GM23338 (cell line): ENCODE measurements around the gene EXD3. TPM values are rescaled to one million over a fixed set of nuclear protein-coding genes. Genes with fewer than 3 reads are reported as not detected.

Experiments
- ATAC-seq: fragments of 200-7000 bp; cut with Tn5 transposase; 3 replicates; pipeline ENCODE4 v1.9.1; 2020
- DNase-seq: peaks from one replicate; pipeline ENCODE4 v3.0.0-alpha.2; 2015; ENCODE audit warnings: low spot score
- H2AFZ ChIP-seq: fragments of 200-600 bp; sonication (generic); 2 replicates; pipeline ENCODE4 v1.8.0; 2016; ENCODE audit warnings: antibody characterized with exemption, mild to moderate bottlenecking, moderate library complexity
- H3F3A ChIP-seq: fragments of 200-600 bp; sonication (generic); replicated peaks from 2 replicates; pipeline ENCODE4 v1.8.0; 2017; ENCODE audit warnings: antibody characterized with exemption, mixed run types, low read depth
- H3K27ac ChIP-seq: fragments of 200-600 bp; sonication (generic); 2 replicates; pipeline ENCODE4 v1.6.1; 2016; ENCODE audit warnings: low read depth
- H3K27me3 ChIP-seq: fragments of 200-600 bp; sonication (generic); 2 replicates; pipeline ENCODE4 v1.8.0; 2016; ENCODE audit warnings: mild to moderate bottlenecking, mixed run types, moderate library complexity; ENCODE audit not compliant: insufficient read depth
- H3K36me3 ChIP-seq: fragments of 200-600 bp; sonication (generic); 2 replicates; pipeline ENCODE4 v1.8.0; 2016; ENCODE audit warnings: mild to moderate bottlenecking; ENCODE audit not compliant: insufficient read depth
- H3K4me1 ChIP-seq: fragments of 200-600 bp; sonication (generic); 2 replicates; pipeline ENCODE4 v1.8.0; 2016; ENCODE audit warnings: mild to moderate bottlenecking, moderate library complexity; ENCODE audit not compliant: insufficient read depth
- H3K4me2 ChIP-seq: fragments of 200-600 bp; sonication (generic); 2 replicates; pipeline ENCODE4 v1.7.1; 2017; ENCODE audit warnings: mixed run types
- H3K4me3 ChIP-seq: fragments of 200-600 bp; sonication (generic); 2 replicates; pipeline ENCODE4 v1.6.1; 2016; ENCODE audit warnings: mixed run types
- H3K79me2 ChIP-seq: fragments of 200-600 bp; sonication (generic); replicated peaks from 2 replicates; pipeline ENCODE4 v1.8.0; 2017; ENCODE audit warnings: mild to moderate bottlenecking; ENCODE audit not compliant: insufficient read depth
- H3K9me2 ChIP-seq: fragments of 200-600 bp; sonication (generic); 2 replicates; pipeline ENCODE4 v1.8.0; 2017; ENCODE audit not compliant: insufficient read depth
- H4K20me1 ChIP-seq: fragments of 200-600 bp; sonication (generic); replicated peaks from 2 replicates; pipeline ENCODE4 v1.8.0; 2017; ENCODE audit warnings: mild to moderate bottlenecking; ENCODE audit not compliant: insufficient read depth
- H3K27ac Mint-ChIP-seq: 2 replicates; pipeline ENCODE4 v1.8.0; 2020; ENCODE audit warnings: inconsistent platforms, mild to moderate bottlenecking, moderate library complexity, mixed read lengths
- H3K27me3 Mint-ChIP-seq: 3 replicates; pipeline ENCODE4 v1.8.0; 2022; ENCODE audit warnings: low read depth, mild to moderate bottlenecking, moderate library complexity, mixed read lengths, inconsistent platforms; ENCODE audit not compliant: insufficient read depth, poor library complexity
- H3K36me3 Mint-ChIP-seq: 3 replicates; pipeline ENCODE4 v1.8.0; 2021; ENCODE audit warnings: low read depth, mild to moderate bottlenecking, inconsistent platforms, moderate library complexity, mixed read lengths
- H3K4me1 Mint-ChIP-seq: 3 replicates; pipeline ENCODE4 v1.8.0; 2020; ENCODE audit warnings: mild to moderate bottlenecking, inconsistent platforms, mixed read lengths
- H3K4me3 Mint-ChIP-seq: 3 replicates; pipeline ENCODE4 v1.8.0; 2021; ENCODE audit warnings: moderate library complexity, mild to moderate bottlenecking, inconsistent platforms, mixed read lengths
- H3K9me3 Mint-ChIP-seq: 3 replicates; pipeline ENCODE4 v1.8.0; 2020; ENCODE audit warnings: moderate library complexity, mild to moderate bottlenecking, inconsistent platforms, mixed read lengths
- CREB1 ChIP-seq: fragments of 250-450 bp; sonication (Bioruptor Pico); IDR thresholded peaks from 2 replicates; pipeline ENCODE4 v1.5.0; 2020; ENCODE audit warnings: low read depth, mild to moderate bottlenecking, moderate library complexity
- EZH2 ChIP-seq: fragments of 200-600 bp; sonication (generic); IDR thresholded peaks from one replicate; pipeline ENCODE4 v1.8.0; 2017; ENCODE audit warnings: antibody characterized with exemption, mild to moderate bottlenecking, low read depth; ENCODE audit not compliant: unreplicated experiment
- NANOG ChIP-seq: IDR thresholded peaks from 2 replicates; pipeline ENCODE4 v1.6.1; 2016; ENCODE audit warnings: antibody characterized with exemption, borderline replicate concordance
- POLR2AphosphoS5 ChIP-seq: IDR thresholded peaks from 2 replicates; pipeline ENCODE4 v1.6.1; 2016; ENCODE audit warnings: antibody characterized with exemption, low read depth
- STAT1 ChIP-seq: IDR thresholded peaks from one replicate; pipeline ENCODE4 v1.6.1; 2016; ENCODE audit warnings: antibody characterized with exemption; ENCODE audit not compliant: unreplicated experiment
- ZNF462 ChIP-seq: fragments of 250-450 bp; sonication (Bioruptor Pico); IDR thresholded peaks from 2 replicates; pipeline ENCODE4 v1.5.0; 2020; ENCODE audit warnings: mild to moderate bottlenecking, moderate library complexity
- polyA plus RNA-seq: library from polyadenylated mRNA; unstranded; fragments of >200 nt; fragmentation: Nextera tagmentation; extraction: Ambion mirVana; gene quantifications from 2 replicates; pipeline ENCODE4 v1.2.1, GENCODE V29; 2016
- total RNA-seq: library from RNA; depleted of rRNA; stranded (reverse); fragments of >200 nt; shearing (Covaris generic); gene quantifications from 2 replicates; pipeline ENCODE4 v1.2.3, GENCODE V29; 2014
- TF ChIP-seq, protein P1 (sequence below): IDR thresholded peaks from 2 replicates; pipeline ENCODE4 v1.6.1; 2016; ENCODE audit warnings: antibody characterized with exemption

EXD3 gene
- total and polyA plus RNA-seq, 2 experiments from 2014 or later = 3.6 to 9.7 TPM

GRCh38 chr9:137433349-137433915, 10.5 kb upstream of the EXD3 start (continued):
- TF ChIP-seq ZNF462 (CRISPR knock-in tag) = no peak
- TF ChIP-seq, protein P1, sequence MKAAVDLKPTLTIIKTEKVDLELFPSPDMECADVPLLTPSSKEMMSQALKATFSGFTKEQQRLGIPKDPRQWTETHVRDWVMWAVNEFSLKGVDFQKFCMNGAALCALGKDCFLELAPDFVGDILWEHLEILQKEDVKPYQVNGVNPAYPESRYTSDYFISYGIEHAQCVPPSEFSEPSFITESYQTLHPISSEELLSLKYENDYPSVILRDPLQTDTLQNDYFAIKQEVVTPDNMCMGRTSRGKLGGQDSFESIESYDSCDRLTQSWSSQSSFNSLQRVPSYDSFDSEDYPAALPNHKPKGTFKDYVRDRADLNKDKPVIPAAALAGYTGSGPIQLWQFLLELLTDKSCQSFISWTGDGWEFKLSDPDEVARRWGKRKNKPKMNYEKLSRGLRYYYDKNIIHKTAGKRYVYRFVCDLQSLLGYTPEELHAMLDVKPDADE = no peak

DNA sequence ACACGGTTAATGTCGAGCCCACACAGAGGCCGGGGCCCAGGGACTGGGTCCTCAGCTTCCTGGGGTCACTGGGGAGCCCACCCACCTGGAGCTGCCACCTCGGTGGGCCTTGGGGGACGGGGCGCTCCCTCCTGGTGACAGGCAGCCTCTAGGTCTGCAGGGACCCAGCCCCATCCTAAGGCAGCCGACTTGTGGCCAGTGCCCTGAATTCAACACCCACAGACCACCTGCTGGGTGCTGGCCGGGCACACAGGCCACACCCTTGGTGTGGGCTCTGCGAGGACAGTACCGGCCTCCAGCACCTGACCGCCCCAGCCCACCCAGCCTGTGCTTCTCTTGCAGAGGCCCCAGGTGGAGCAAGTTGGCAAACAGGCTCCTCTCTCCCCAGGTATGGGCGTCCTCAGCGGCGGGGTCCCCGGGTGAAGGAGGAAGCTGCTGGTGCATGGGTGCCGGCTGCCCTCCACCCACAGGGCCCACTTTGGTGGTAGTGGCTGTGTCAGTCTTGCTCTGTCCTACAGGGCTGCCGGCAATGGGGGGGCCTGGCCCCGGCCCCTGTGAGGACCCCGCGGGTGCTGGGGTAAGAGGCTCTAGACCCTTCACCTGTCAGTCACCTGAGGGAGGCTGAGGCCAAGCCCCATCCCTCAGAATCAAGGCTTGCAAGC, 9.9 kb upstream of the EXD3 start:
- Histone ChIP-seq H3K9me2 (no peaks in the 10 kb centered on the region), H3K36me3 (no peaks in the 10 kb centered on the region), H3K4me3 (no peak overlapping the region), H3K79me2 (no peaks in the 10 kb centered on the region), H3F3A (no peaks in the 10 kb centered on the region), H4K20me1 (no peaks in the 10 kb centered on the region), H2AFZ (no peak overlapping the region), H3K27ac (no peak overlapping the region), H3K27me3 (no peaks in the 10 kb centered on the region), H3K4me1 (no peaks in the 10 kb centered on the region), H3K4me2 (no peak overlapping the region)
- DNase-seq (no peak), ATAC-seq (no peak)
- no peaks in the 10 kb centered on the region for H3K9me3 Mint-ChIP-seq
- H3K27me3 Mint-ChIP-seq = no peaks in the 10 kb centered on the region
- H3K4me3 Mint-ChIP-seq = no peak overlapping the region
- no peak overlapping the region for H3K27ac Mint-ChIP-seq
- no peaks in the 10 kb centered on the region for H3K36me3 Mint-ChIP-seq
- no peaks in the 10 kb centered on the region for H3K4me1 Mint-ChIP-seq
- TF ChIP-seq STAT1 (no peak), NANOG (no peak), POLR2AphosphoS5 (no peak), ZNF462 (CRISPR knock-in tag) (no peak), EZH2 (no peak), CREB1 (no peak)
